Liver (tissue), 9 donors: ENCODE results near the gene ANAPC7. TPM values are rescaled to one million over a fixed set of nuclear protein-coding genes. Genes with fewer than 3 reads are reported as not detected.

Experiments used
- DNase-seq: peaks from one replicate; pipeline ENCODE4 v3.0.0-alpha.2; 2017; ENCODE audit warnings: low spot score
- H3K27ac ChIP-seq, 2 donors: one replicate each; pipeline ENCODE4 v1.7.0; 2013; ENCODE audit warnings: inconsistent platforms in 2 of 2, low read length in 2 of 2, control low read depth in 1 of 2, low read depth in 1 of 2, mild to moderate bottlenecking in 1 of 2
- H3K27me3 ChIP-seq, 4 donors: one replicate each; pipeline versions ENCODE4 v1.6.1 to v1.7.0; 2013; ENCODE audit warnings: low read length in 3 of 4, inconsistent platforms in 1 of 4, mild to moderate bottlenecking in 1 of 4, moderate library complexity in 1 of 4; ENCODE audit not compliant: control insufficient read depth in 4 of 4, insufficient read depth in 4 of 4
- H3K36me3 ChIP-seq, 4 donors: one replicate each; pipeline versions ENCODE4 v1.6.1 to v1.7.0; 2013; ENCODE audit warnings: low read length in 3 of 4, mild to moderate bottlenecking in 3 of 4, low read depth in 1 of 4, moderate library complexity in 1 of 4; ENCODE audit not compliant: control insufficient read depth in 4 of 4, insufficient read depth in 3 of 4
- H3K4me1 ChIP-seq, 4 donors: one replicate each; pipeline versions ENCODE4 v1.6.1 to v1.7.0; 2013; ENCODE audit warnings: low read length in 3 of 4, mild to moderate bottlenecking in 3 of 4, moderate library complexity in 1 of 4; ENCODE audit not compliant: control insufficient read depth in 4 of 4, insufficient read depth in 4 of 4
- H3K4me3 ChIP-seq, 3 donors: one replicate each; pipeline versions ENCODE4 v1.6.1 to v1.7.0; 2013; ENCODE audit warnings: low read length in 3 of 3, control low read depth in 1 of 3, low read depth in 1 of 3, mild to moderate bottlenecking in 1 of 3
- H3K9ac ChIP-seq, 2 donors: one replicate each; pipeline ENCODE4 v1.7.0; 2013; ENCODE audit warnings: low read length in 2 of 2, mild to moderate bottlenecking in 2 of 2, moderate library complexity in 2 of 2, control low read depth in 1 of 2, low read depth in 1 of 2
- H3K9me3 ChIP-seq, 4 donors: one replicate each; pipeline versions ENCODE4 v1.6.1 to v1.7.0; 2013; ENCODE audit warnings: low read length in 3 of 4; ENCODE audit not compliant: control insufficient read depth in 4 of 4
- EGR1 ChIP-seq, 2 donors: IDR thresholded peaks; 2 replicates each; pipeline ENCODE4 v1.6.1; 2016 to 2018; ENCODE audit warnings: antibody characterized with exemption in 2 of 2, low read depth in 2 of 2
- FOXA1 ChIP-seq: IDR thresholded peaks from 2 replicates; pipeline ENCODE4 v1.6.1; 2016; ENCODE audit warnings: antibody characterized with exemption
- FOXA2 ChIP-seq: IDR thresholded peaks from 2 replicates; pipeline ENCODE4 v1.6.1; 2016; ENCODE audit warnings: antibody characterized with exemption
- GABPA ChIP-seq, 2 donors: IDR thresholded peaks in 1 of 2; conservative IDR thresholded peaks in 1 of 2; 2 replicates each; pipeline ENCODE4 v1.6.1; 2016; ENCODE audit warnings: antibody characterized with exemption in 2 of 2, mild to moderate bottlenecking in 1 of 2, moderate library complexity in 1 of 2
- HNF4A ChIP-seq, 2 donors: conservative IDR thresholded peaks; 2 replicates each; pipeline ENCODE4 v1.6.1; 2016; ENCODE audit warnings: antibody characterized with exemption in 2 of 2, mild to moderate bottlenecking in 2 of 2
- JUND ChIP-seq, 2 donors: IDR thresholded peaks; 2 replicates each; pipeline ENCODE4 v1.6.1; 2016; ENCODE audit warnings: antibody characterized with exemption in 2 of 2
- YY1 ChIP-seq: IDR thresholded peaks from 2 replicates; pipeline ENCODE4 v1.6.1; 2016; ENCODE audit warnings: antibody characterized with exemption, mild to moderate bottlenecking
- WGBS: extraction: QIAGEN DNeasy Blood & Tissue Kit; methylation state at CpG from one replicate; pipeline ENCODE4 v1.1.7; 2013; 5-methylcytosine and 5-hydroxymethylcytosine counted together
- polyA plus RNA-seq, 2 donors: library from polyadenylated mRNA; stranded (reverse) in 1 of 2; unstranded in 1 of 2; fragments of 200-250 nt in 1 of 2; fragments of >200 nt in 1 of 2; fragmentation: Nextera tagmentation in 1 of 2; extraction: Ambion mirVana in 1 of 2; gene quantifications; one replicate each; pipeline versions ENCODE4 v1.2.1 to v1.2.3, GENCODE V29; 2013 to 2015
- total RNA-seq, 2 donors: library from RNA; depleted of rRNA; stranded (reverse); fragments of >200 nt; gene quantifications; one replicate each; pipeline ENCODE4 v1.2.3, GENCODE V29; 2014
- TF ChIP-seq, protein P1 (sequence below): IDR thresholded peaks from 2 replicates; pipeline ENCODE4 v1.6.1; 2016; ENCODE audit warnings: antibody characterized with exemption
- TF ChIP-seq, protein P2 (sequence below): IDR thresholded peaks from 2 replicates; pipeline ENCODE4 v1.6.1; 2016; ENCODE audit warnings: antibody characterized with exemption, mild to moderate bottlenecking
- TF ChIP-seq, protein P3 (sequence below): IDR thresholded peaks from 2 replicates; pipeline ENCODE4 v1.6.1; 2016; ENCODE audit warnings: antibody characterized with exemption
- TF ChIP-seq, protein P4 (sequence below): fragments of 150-350 bp; IDR thresholded peaks from 2 replicates; pipeline ENCODE4 v1.5.1; 2017; ENCODE audit warnings: improper control_type of control experiment, low read depth, low read length; ENCODE audit not compliant: missing input control
- TF ChIP-seq, protein P5 (sequence below): IDR thresholded peaks from 2 replicates; pipeline ENCODE4 v1.6.1; 2016; ENCODE audit warnings: antibody characterized with exemption
- donor health status: healthy.
- donor health status: healthy.
- donor health status: healthy.
- donor health status: healthy.
- donor health status: healthy.

Gene ANAPC7
- total and polyA plus RNA-seq, 4 donors = 11.4 to 21.1 (median 16.3) TPM

DNA sequence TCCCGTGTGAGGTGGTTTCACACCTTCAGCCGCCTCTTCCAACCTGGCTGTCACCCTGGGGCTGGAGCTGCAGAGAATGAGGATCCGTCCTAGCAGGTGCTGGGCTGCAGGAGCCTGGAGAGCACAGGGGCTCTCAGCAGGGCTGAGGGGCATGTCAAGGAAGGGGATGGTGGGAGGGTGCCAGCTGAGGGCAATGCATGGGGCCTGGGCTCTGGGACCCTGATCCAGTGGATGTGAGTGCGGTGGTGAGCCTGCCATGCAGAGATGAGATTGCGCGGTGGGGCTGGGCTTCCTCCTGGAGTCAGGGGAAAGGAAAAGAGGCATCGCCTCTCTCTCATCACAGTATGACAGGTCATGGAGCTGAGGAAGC is 31.5 kb downstream of the ANAPC7 start:
- TF ChIP-seq JUND (IDR thresholded peaks at IDR 0.05) = no peak
- TF ChIP-seq EGR1 (IDR thresholded peaks at IDR 0.05; ENCODE audit: low read depth in 2 of 2) = no peak
- no peak for TF ChIP-seq FOXA1
- TF ChIP-seq, protein P1, sequence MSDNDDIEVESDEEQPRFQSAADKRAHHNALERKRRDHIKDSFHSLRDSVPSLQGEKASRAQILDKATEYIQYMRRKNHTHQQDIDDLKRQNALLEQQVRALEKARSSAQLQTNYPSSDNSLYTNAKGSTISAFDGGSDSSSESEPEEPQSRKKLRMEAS = no peak
- TF ChIP-seq, protein P2, sequence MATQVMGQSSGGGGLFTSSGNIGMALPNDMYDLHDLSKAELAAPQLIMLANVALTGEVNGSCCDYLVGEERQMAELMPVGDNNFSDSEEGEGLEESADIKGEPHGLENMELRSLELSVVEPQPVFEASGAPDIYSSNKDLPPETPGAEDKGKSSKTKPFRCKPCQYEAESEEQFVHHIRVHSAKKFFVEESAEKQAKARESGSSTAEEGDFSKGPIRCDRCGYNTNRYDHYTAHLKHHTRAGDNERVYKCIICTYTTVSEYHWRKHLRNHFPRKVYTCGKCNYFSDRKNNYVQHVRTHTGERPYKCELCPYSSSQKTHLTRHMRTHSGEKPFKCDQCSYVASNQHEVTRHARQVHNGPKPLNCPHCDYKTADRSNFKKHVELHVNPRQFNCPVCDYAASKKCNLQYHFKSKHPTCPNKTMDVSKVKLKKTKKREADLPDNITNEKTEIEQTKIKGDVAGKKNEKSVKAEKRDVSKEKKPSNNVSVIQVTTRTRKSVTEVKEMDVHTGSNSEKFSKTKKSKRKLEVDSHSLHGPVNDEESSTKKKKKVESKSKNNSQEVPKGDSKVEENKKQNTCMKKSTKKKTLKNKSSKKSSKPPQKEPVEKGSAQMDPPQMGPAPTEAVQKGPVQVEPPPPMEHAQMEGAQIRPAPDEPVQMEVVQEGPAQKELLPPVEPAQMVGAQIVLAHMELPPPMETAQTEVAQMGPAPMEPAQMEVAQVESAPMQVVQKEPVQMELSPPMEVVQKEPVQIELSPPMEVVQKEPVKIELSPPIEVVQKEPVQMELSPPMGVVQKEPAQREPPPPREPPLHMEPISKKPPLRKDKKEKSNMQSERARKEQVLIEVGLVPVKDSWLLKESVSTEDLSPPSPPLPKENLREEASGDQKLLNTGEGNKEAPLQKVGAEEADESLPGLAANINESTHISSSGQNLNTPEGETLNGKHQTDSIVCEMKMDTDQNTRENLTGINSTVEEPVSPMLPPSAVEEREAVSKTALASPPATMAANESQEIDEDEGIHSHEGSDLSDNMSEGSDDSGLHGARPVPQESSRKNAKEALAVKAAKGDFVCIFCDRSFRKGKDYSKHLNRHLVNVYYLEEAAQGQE = no peak
- no peak for TF ChIP-seq YY1
- TF ChIP-seq HNF4A (conservative IDR thresholded peaks at IDR 0.05) = no peak
- TF ChIP-seq, protein P3, sequence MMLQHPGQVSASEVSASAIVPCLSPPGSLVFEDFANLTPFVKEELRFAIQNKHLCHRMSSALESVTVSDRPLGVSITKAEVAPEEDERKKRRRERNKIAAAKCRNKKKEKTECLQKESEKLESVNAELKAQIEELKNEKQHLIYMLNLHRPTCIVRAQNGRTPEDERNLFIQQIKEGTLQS = no peak
- no peak for TF ChIP-seq GABPA (IDR thresholded peaks at IDR 0.05 in 1 of 2, conservative IDR thresholded peaks at IDR 0.05 in 1 of 2)
- no peak for TF ChIP-seq FOXA2
- WGBS = 90% methylated on average over 7 of the region's 7 CpGs
- H3K27me3 ChIP-seq = no peaks in the 10 kb centered on the region
- no peak overlapping the region for H3K9ac ChIP-seq
- H3K36me3 ChIP-seq = peaks cover 15 to 38% (median 34%) of the 10 kb centered on the region in 4 donors
- no peaks in the 10 kb centered on the region for H3K9me3 ChIP-seq
- no peak for DNase-seq
- no peaks in the 10 kb centered on the region for H3K4me1 ChIP-seq
- H3K4me3 ChIP-seq = no peak overlapping the region
- H3K27ac ChIP-seq = no peak overlapping the region

DNA sequence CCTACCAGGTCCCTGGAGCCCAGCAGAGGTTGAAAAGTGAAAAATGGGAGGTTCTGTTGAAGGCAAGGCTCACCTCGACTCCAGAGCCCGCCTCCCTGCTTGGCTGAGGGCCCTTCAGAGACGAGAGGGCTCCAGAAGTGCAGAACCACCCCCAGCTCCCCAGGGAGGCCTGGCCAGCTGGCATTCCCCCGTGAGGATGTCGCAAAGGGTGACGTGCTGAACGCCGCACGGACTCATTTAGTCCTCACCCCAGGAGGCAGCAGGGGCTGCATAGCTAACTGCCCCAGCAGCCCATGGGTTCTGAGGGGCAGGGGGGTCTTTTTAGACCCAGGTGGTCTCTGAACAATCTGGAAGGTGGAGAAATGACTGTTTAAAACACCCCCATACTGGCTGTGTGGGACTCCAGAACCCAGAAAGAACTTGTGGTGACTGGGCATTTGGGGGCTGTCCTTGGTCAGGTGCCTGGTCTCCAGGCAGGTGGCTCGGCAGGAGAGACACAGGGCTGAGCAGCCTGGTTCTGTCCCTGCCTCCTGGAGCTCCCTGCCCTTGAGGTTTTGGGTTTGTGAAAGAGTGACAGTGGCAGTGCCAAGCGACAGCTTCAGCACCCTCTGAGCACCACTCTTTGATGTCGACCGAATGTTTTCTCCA is 32.0 kb downstream of the ANAPC7 start:
- Histone ChIP-seq H3K4me3 (no peak overlapping the region), H3K4me1 (no peaks in the 10 kb centered on the region), H3K27ac (no peak overlapping the region), H3K27me3 (no peaks in the 10 kb centered on the region), H3K9ac (no peak overlapping the region), H3K9me3 (no peaks in the 10 kb centered on the region), H3K36me3 (peaks cover 15 to 37% (median 34%) of the 10 kb centered on the region in 4 donors)
- DNase-seq = no peak
- TF ChIP-seq, protein P2 = no peak
- TF ChIP-seq, protein P4, sequence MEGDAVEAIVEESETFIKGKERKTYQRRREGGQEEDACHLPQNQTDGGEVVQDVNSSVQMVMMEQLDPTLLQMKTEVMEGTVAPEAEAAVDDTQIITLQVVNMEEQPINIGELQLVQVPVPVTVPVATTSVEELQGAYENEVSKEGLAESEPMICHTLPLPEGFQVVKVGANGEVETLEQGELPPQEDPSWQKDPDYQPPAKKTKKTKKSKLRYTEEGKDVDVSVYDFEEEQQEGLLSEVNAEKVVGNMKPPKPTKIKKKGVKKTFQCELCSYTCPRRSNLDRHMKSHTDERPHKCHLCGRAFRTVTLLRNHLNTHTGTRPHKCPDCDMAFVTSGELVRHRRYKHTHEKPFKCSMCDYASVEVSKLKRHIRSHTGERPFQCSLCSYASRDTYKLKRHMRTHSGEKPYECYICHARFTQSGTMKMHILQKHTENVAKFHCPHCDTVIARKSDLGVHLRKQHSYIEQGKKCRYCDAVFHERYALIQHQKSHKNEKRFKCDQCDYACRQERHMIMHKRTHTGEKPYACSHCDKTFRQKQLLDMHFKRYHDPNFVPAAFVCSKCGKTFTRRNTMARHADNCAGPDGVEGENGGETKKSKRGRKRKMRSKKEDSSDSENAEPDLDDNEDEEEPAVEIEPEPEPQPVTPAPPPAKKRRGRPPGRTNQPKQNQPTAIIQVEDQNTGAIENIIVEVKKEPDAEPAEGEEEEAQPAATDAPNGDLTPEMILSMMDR = no peak
- TF ChIP-seq, protein P5, sequence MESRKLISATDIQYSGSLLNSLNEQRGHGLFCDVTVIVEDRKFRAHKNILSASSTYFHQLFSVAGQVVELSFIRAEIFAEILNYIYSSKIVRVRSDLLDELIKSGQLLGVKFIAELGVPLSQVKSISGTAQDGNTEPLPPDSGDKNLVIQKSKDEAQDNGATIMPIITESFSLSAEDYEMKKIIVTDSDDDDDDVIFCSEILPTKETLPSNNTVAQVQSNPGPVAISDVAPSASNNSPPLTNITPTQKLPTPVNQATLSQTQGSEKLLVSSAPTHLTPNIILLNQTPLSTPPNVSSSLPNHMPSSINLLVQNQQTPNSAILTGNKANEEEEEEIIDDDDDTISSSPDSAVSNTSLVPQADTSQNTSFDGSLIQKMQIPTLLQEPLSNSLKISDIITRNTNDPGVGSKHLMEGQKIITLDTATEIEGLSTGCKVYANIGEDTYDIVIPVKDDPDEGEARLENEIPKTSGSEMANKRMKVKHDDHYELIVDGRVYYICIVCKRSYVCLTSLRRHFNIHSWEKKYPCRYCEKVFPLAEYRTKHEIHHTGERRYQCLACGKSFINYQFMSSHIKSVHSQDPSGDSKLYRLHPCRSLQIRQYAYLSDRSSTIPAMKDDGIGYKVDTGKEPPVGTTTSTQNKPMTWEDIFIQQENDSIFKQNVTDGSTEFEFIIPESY = no peak
- 79% methylated on average over 13 of the region's 13 CpGs for whole genome bisulfite sequencing
